HepG2 (cell line): ENCODE results near the gene CPT1C. TPM values are rescaled to one million over a fixed set of nuclear protein-coding genes. Genes with fewer than 3 reads are reported as not detected.

Source experiments
- AGO2 ChIP-seq: fragments of 200-400 bp; formaldehyde crosslinking; optimal IDR thresholded peaks from 2 replicates; pipeline ENCODE3; 2017; ENCODE audit warnings: mild to moderate bottlenecking, low read depth, low read length, moderate library complexity
- GLI4 ChIP-seq: sonication (generic); formaldehyde crosslinking; IDR thresholded peaks from 2 replicates; pipeline ENCODE4 v1.5.1; 2020; ENCODE audit warnings: missing genetic modification reagents, mild to moderate bottlenecking, moderate library complexity, borderline replicate concordance
- PRDM4 ChIP-seq: sonication (generic); formaldehyde crosslinking; IDR thresholded peaks from 2 replicates; pipeline ENCODE4 v1.9.0; 2021; ENCODE audit warnings: missing genetic modification reagents, borderline replicate concordance
- RFXANK ChIP-seq: IDR thresholded peaks from 2 replicates; pipeline ENCODE4 v1.6.1; 2016
- ZFP82 ChIP-seq: sonication (generic); formaldehyde crosslinking; IDR thresholded peaks from 2 replicates; pipeline ENCODE4 v1.5.1; 2020; ENCODE audit warnings: mild to moderate bottlenecking, missing genetic modification reagents, borderline replicate concordance
- ZFP90 ChIP-seq: sonication (generic); formaldehyde crosslinking; IDR thresholded peaks from 2 replicates; pipeline ENCODE4 v1.8.0; 2022; ENCODE audit warnings: missing genetic modification reagents, mild to moderate bottlenecking, inconsistent platforms, borderline replicate concordance
- ZNF253 ChIP-seq: sonication (generic); formaldehyde crosslinking; IDR thresholded peaks from 2 replicates; pipeline ENCODE4 v1.8.0; 2022; ENCODE audit warnings: mild to moderate bottlenecking, missing genetic modification reagents, borderline replicate concordance
- ZNF296 ChIP-seq: sonication (generic); formaldehyde crosslinking; conservative IDR thresholded peaks from 2 replicates; pipeline ENCODE4 v1.5.0; 2020; ENCODE audit warnings: mild to moderate bottlenecking, missing genetic modification reagents
- ZNF547 ChIP-seq: sonication (generic); formaldehyde crosslinking; IDR thresholded peaks from 2 replicates; pipeline ENCODE4 v1.5.1; 2020; ENCODE audit warnings: mild to moderate bottlenecking, missing genetic modification reagents
- ZNF709 ChIP-seq: sonication (generic); formaldehyde crosslinking; IDR thresholded peaks from 2 replicates; pipeline ENCODE4 v1.5.0; 2020; ENCODE audit warnings: mild to moderate bottlenecking, missing genetic modification reagents
- ZNF891 ChIP-seq: sonication (generic); formaldehyde crosslinking; IDR thresholded peaks from 2 replicates; pipeline ENCODE4 v1.5.0; 2020; ENCODE audit warnings: mild to moderate bottlenecking, missing genetic modification reagents
- polyA plus RNA-seq, 8 experiments: library from polyadenylated mRNA; depleted of rRNA in 3 of 8; stranded (reverse) in 7 of 8; unstranded in 1 of 8; fragments of >200 nt; fragmentation: Illumina TruSeq in 4 of 8; extraction: Trizol in 4 of 8; gene quantifications; 2 replicates each; pipeline versions ENCODE4 v1.2.1 to v1.2.3, GENCODE V29; 2011 to 2016; ENCODE audit warnings: low read depth in 4 of 8, missing spikeins in 1 of 8, mixed read lengths in 1 of 8; ENCODE audit not compliant: insufficient read depth in 1 of 8
- total RNA-seq, 5 experiments: library from RNA; depleted of rRNA; stranded (reverse); fragments of >200 nt; fragmentation: Illumina TruSeq; extraction: Trizol; gene quantifications; 2 replicates each; pipeline ENCODE4 v1.2.3, GENCODE V29; 2016; ENCODE audit warnings: low read depth in 1 of 5
- TF ChIP-seq, protein P1 (sequence below): sonication (generic); formaldehyde crosslinking; IDR thresholded peaks from 2 replicates; pipeline ENCODE4 v1.4.0; 2020; ENCODE audit warnings: missing genetic modification reagents, borderline replicate concordance
- TF ChIP-seq, protein P2 (sequence below): sonication (generic); formaldehyde crosslinking; IDR thresholded peaks from 2 replicates; pipeline ENCODE4 v1.5.0; 2020; ENCODE audit warnings: mild to moderate bottlenecking, missing genetic modification reagents, borderline replicate concordance

Gene CPT1C
- total and polyA plus RNA-seq, 2 of the 13 experiments (the other 11 are each of a cell fraction or from before 2014, with no cell fraction given): 0.18 TPM; not detected in 1

DNA sequence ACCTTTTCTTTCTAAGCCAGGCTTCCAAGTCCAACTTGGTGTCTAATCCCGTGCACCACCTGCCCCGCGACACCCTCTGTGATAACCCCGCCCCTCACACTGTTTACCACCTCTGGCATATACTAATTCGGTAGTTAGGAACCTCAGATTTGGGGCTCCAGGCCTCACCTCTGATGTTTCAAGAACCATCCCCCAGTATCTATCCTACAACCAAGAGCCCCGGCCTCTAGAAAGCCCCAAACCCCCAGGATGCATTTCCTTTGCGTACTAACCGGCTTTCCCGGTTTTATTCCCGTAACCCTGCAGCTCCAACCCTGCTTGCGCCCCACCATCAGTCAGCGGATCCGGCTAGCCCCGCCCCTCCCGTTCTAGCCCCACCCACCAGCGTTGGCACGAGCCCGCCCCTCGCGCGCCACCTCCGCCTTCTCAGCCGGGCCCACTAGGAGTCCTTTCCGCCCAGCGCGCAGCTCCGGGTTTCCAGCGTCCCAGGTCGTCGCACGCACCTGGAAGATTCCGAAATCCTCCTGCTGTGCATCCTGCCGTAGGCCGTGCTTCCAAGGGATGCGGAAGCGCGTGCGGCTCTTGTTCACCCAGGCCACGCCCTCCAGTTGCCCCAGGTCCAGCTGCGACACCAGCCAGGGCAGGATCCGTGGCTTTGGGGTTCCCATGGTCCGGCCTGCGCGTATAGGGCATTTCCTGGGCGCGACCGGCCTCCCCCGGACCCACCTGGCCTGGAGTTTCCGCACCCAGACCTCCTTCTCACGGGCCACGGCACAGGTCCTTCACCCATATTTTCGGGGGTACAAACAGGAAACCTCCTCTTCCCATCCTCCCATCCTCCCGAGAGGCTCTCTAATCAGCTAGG, 26.5 kb upstream of the CPT1C start (continued):
- TF ChIP-seq PRDM4 (CRISPR knock-in tag) (no peak), RFXANK (CRISPR knock-in tag) (no peak), GLI4 (CRISPR knock-in tag) (0 out of 2 replicates have a peak, but pooled peaks have one; percentile 33), ZFP90 (no peak), ZNF547 (CRISPR knock-in tag) (peak; percentile 51; the same call in 1 of the 2 replicates), AGO2 (peak; percentile 96), ZFP82 (CRISPR knock-in tag) (no peak), ZNF296 (no peak), ZNF709 (CRISPR knock-in tag) (no peak), ZNF891 (CRISPR knock-in tag) (no peak), ZNF253 (CRISPR knock-in tag) (no peak)
- TF ChIP-seq, protein P1, sequence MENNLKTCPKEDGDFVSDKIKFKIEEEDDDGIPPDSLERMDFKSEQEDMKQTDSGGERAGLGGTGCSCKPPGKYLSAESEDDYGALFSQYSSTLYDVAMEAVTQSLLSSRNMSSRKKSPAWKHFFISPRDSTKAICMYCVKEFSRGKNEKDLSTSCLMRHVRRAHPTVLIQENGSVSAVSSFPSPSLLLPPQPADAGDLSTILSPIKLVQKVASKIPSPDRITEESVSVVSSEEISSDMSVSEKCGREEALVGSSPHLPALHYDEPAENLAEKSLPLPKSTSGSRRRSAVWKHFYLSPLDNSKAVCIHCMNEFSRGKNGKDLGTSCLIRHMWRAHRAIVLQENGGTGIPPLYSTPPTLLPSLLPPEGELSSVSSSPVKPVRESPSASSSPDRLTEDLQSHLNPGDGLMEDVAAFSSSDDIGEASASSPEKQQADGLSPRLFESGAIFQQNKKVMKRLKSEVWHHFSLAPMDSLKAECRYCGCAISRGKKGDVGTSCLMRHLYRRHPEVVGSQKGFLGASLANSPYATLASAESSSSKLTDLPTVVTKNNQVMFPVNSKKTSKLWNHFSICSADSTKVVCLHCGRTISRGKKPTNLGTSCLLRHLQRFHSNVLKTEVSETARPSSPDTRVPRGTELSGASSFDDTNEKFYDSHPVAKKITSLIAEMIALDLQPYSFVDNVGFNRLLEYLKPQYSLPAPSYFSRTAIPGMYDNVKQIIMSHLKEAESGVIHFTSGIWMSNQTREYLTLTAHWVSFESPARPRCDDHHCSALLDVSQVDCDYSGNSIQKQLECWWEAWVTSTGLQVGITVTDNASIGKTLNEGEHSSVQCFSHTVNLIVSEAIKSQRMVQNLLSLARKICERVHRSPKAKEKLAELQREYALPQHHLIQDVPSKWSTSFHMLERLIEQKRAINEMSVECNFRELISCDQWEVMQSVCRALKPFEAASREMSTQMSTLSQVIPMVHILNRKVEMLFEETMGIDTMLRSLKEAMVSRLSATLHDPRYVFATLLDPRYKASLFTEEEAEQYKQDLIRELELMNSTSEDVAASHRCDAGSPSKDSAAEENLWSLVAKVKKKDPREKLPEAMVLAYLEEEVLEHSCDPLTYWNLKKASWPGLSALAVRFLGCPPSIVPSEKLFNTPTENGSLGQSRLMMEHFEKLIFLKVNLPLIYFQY (CRISPR knock-in tag): peak; percentile 55; the same call in 1 of the 2 replicates
- TF ChIP-seq, protein P2, sequence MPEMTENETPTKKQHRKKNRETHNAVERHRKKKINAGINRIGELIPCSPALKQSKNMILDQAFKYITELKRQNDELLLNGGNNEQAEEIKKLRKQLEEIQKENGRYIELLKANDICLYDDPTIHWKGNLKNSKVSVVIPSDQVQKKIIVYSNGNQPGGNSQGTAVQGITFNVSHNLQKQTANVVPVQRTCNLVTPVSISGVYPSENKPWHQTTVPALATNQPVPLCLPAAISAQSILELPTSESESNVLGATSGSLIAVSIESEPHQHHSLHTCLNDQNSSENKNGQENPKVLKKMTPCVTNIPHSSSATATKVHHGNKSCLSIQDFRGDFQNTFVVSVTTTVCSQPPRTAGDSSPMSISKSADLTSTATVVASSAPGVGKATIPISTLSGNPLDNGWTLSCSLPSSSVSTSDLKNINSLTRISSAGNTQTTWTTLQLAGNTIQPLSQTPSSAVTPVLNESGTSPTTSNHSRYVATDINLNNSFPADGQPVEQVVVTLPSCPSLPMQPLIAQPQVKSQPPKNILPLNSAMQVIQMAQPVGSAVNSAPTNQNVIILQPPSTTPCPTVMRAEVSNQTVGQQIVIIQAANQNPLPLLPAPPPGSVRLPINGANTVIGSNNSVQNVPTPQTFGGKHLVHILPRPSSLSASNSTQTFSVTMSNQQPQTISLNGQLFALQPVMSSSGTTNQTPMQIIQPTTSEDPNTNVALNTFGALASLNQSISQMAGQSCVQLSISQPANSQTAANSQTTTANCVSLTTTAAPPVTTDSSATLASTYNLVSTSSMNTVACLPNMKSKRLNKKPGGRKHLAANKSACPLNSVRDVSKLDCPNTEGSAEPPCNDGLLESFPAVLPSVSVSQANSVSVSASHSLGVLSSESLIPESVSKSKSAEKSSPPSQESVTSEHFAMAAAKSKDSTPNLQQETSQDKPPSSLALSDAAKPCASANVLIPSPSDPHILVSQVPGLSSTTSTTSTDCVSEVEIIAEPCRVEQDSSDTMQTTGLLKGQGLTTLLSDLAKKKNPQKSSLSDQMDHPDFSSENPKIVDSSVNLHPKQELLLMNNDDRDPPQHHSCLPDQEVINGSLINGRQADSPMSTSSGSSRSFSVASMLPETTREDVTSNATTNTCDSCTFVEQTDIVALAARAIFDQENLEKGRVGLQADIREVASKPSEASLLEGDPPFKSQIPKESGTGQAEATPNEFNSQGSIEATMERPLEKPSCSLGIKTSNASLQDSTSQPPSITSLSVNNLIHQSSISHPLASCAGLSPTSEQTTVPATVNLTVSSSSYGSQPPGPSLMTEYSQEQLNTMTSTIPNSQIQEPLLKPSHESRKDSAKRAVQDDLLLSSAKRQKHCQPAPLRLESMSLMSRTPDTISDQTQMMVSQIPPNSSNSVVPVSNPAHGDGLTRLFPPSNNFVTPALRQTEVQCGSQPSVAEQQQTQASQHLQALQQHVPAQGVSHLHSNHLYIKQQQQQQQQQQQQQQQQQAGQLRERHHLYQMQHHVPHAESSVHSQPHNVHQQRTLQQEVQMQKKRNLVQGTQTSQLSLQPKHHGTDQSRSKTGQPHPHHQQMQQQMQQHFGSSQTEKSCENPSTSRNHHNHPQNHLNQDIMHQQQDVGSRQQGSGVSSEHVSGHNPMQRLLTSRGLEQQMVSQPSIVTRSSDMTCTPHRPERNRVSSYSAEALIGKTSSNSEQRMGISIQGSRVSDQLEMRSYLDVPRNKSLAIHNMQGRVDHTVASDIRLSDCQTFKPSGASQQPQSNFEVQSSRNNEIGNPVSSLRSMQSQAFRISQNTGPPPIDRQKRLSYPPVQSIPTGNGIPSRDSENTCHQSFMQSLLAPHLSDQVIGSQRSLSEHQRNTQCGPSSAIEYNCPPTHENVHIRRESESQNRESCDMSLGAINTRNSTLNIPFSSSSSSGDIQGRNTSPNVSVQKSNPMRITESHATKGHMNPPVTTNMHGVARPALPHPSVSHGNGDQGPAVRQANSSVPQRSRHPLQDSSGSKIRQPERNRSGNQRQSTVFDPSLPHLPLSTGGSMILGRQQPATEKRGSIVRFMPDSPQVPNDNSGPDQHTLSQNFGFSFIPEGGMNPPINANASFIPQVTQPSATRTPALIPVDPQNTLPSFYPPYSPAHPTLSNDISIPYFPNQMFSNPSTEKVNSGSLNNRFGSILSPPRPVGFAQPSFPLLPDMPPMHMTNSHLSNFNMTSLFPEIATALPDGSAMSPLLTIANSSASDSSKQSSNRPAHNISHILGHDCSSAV: no peak
